ENCODE data around the gene SIRT5. TPM values are rescaled to one million over a fixed set of nuclear protein-coding genes. Genes with fewer than 3 reads are reported as not detected.

The SIRT5 gene
- polyA plus RNA-seq, 1 donor (not counting 4 experiments of a cell fraction or from before 2014, with no cell fraction given) = 9.1 TPM

GRCh38 chr6:13563009-13563408 lies 11.4 kb upstream of the SIRT5 start:
- H3K9me3 ChIP-seq (ENCODE audit: control insufficient read depth, low read depth, low read length) = no peaks in the 10 kb centered on the region
- no peak overlapping the region for H3K4me3 ChIP-seq (ENCODE audit: control insufficient read depth in 2 of 3, extremely low read depth in 1 of 3, insufficient read depth in 2 of 3, low read depth in 1 of 3, low read length in 3 of 3)
- no peaks in the 10 kb centered on the region for H4K20me1 ChIP-seq (ENCODE audit: control insufficient read depth, extremely low read depth, insufficient read depth, low read length)
- no peak overlapping the region for H2AFZ ChIP-seq (ENCODE audit: control insufficient read depth, low read length)
- TF ChIP-seq EZH2 (IDR thresholded peaks at IDR 0.05; ENCODE audit: low read length) = no peak
- TF ChIP-seq, protein P1, sequence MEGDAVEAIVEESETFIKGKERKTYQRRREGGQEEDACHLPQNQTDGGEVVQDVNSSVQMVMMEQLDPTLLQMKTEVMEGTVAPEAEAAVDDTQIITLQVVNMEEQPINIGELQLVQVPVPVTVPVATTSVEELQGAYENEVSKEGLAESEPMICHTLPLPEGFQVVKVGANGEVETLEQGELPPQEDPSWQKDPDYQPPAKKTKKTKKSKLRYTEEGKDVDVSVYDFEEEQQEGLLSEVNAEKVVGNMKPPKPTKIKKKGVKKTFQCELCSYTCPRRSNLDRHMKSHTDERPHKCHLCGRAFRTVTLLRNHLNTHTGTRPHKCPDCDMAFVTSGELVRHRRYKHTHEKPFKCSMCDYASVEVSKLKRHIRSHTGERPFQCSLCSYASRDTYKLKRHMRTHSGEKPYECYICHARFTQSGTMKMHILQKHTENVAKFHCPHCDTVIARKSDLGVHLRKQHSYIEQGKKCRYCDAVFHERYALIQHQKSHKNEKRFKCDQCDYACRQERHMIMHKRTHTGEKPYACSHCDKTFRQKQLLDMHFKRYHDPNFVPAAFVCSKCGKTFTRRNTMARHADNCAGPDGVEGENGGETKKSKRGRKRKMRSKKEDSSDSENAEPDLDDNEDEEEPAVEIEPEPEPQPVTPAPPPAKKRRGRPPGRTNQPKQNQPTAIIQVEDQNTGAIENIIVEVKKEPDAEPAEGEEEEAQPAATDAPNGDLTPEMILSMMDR (optimal IDR thresholded peaks at IDR 0.05 in 1 of 3, IDR thresholded peaks at IDR 0.05 in 1 of 3, conservative IDR thresholded peaks at IDR 0.05 in 1 of 3; ENCODE audit: extremely low read depth in 1 of 3, insufficient read depth in 2 of 3, low read length in 3 of 3) = no peak
- H3K79me2 ChIP-seq (ENCODE audit: control insufficient read depth, insufficient read depth, low read length) = no peaks in the 10 kb centered on the region
- H3K4me1 ChIP-seq (ENCODE audit: control insufficient read depth, extremely low read depth, insufficient read depth, low read length) = peaks cover 10% of the 10 kb centered on the region
- H3K27ac ChIP-seq (ENCODE audit: control insufficient read depth, insufficient read depth, low read length) = no peak overlapping the region
- H3K27me3 ChIP-seq (ENCODE audit: control insufficient read depth, extremely low read depth, insufficient read depth, low read length) = no peaks in the 10 kb centered on the region
- FAIRE-seq (no peak), DNase-seq (ENCODE audit: low read depth, low spot score) (no peak)
- H3K4me2 ChIP-seq (ENCODE audit: control insufficient read depth, extremely low read depth, insufficient read depth, low read depth, low read length) = no peak overlapping the region
- no peak overlapping the region for H3K9ac ChIP-seq (ENCODE audit: control insufficient read depth, extremely low read depth, insufficient read depth, low read length)
- H3K36me3 ChIP-seq (ENCODE audit: control insufficient read depth in 2 of 2, extremely low read depth in 1 of 2, insufficient read depth in 2 of 2, low read length in 2 of 2) = no peaks in the 10 kb centered on the region
- dilution Hi-C loops (cut with MboI; ENCODE audit: extremely low pct_ligation_motif_present, low sequenced_read_pairs) = loop anchor here (5.0 kb wide), 1 partner anchor 66 kb away; no protein-coding TSS in a partner anchor
- H3K9me1 ChIP-seq (ENCODE audit: control insufficient read depth, extremely low read depth, insufficient read depth, low read length) = no peaks in the 10 kb centered on the region

GRCh38 chr6:13565921-13566320 lies 8.5 kb upstream of the SIRT5 start:
- TF ChIP-seq, protein P1 (optimal IDR thresholded peaks at IDR 0.05 in 1 of 3, IDR thresholded peaks at IDR 0.05 in 1 of 3, conservative IDR thresholded peaks at IDR 0.05 in 1 of 3; ENCODE audit: extremely low read depth in 1 of 3, insufficient read depth in 2 of 3, low read length in 3 of 3) = no peak
- no peak for TF ChIP-seq EZH2 (IDR thresholded peaks at IDR 0.05; ENCODE audit: low read length)
- Histone ChIP-seq H3K27me3 (ENCODE audit: control insufficient read depth, extremely low read depth, insufficient read depth, low read length) (no peaks in the 10 kb centered on the region), H2AFZ (ENCODE audit: control insufficient read depth, low read length) (no peak overlapping the region), H4K20me1 (ENCODE audit: control insufficient read depth, extremely low read depth, insufficient read depth, low read length) (no peaks in the 10 kb centered on the region), H3K4me2 (ENCODE audit: control insufficient read depth, extremely low read depth, insufficient read depth, low read depth, low read length) (no peak overlapping the region), H3K9me1 (ENCODE audit: control insufficient read depth, extremely low read depth, insufficient read depth, low read length) (no peaks in the 10 kb centered on the region), H3K9me3 (ENCODE audit: control insufficient read depth, low read depth, low read length) (no peaks in the 10 kb centered on the region), H3K79me2 (ENCODE audit: control insufficient read depth, insufficient read depth, low read length) (no peaks in the 10 kb centered on the region), H3K27ac (ENCODE audit: control insufficient read depth, insufficient read depth, low read length) (no peak overlapping the region), H3K4me1 (ENCODE audit: control insufficient read depth, extremely low read depth, insufficient read depth, low read length) (no peaks in the 10 kb centered on the region), H3K4me3 (ENCODE audit: control insufficient read depth in 2 of 3, extremely low read depth in 1 of 3, insufficient read depth in 2 of 3, low read depth in 1 of 3, low read length in 3 of 3) (no peak overlapping the region), H3K9ac (ENCODE audit: control insufficient read depth, extremely low read depth, insufficient read depth, low read length) (no peak overlapping the region), H3K36me3 (ENCODE audit: control insufficient read depth in 2 of 2, extremely low read depth in 1 of 2, insufficient read depth in 2 of 2, low read length in 2 of 2) (no peaks in the 10 kb centered on the region)
- no peak for FAIRE-seq
- dilution Hi-C loops (cut with MboI; ENCODE audit: extremely low pct_ligation_motif_present, low sequenced_read_pairs) = no loop called here
- DNase-seq (ENCODE audit: low read depth, low spot score) = no peak
